Measurements from ENCODE around the gene KIF26B. TPM values are rescaled to one million over a fixed set of nuclear protein-coding genes. Genes with fewer than 3 reads are reported as not detected.

The KIF26B gene
- total and polyA plus RNA-seq, 2 of the 4 experiments (the other 2 are of a cell fraction) = 0.53 to 0.54 TPM

DNA sequence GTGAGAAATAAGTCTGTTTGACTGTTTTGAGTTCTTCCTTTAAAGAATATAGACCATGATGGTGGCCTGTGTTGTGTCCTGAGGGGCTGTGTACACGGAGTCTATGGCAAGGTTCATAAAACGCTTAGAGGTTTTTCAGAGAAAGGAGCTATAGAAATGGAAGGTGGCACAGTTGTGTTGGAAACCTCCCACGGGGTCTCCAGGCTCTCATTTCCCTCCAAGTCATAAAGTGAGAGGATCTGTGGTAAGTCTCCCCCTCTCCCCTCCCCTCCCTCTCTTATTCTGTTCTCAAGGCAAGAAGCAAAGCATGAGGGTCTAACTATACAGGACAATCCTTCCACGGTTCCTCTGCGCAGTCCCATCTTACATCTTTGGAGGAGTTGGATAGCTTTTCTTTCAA lies 139.2 kb downstream of the KIF26B start:
- no peaks in the 10 kb centered on the region for H3K4me1 ChIP-seq (ENCODE audit: control insufficient read depth, insufficient read depth, low read length)
- no peaks in the 10 kb centered on the region for H3K36me3 ChIP-seq (ENCODE audit: control insufficient read depth, insufficient read depth, low read length)
- no peak overlapping the region for H4K8ac ChIP-seq (ENCODE audit: low read depth in 2 of 2, low read length in 2 of 2)
- H3K9me1 ChIP-seq (ENCODE audit: insufficient read depth, low read length) = no peaks in the 10 kb centered on the region
- H3K4me2 ChIP-seq (ENCODE audit: low read depth, low read length) = no peak overlapping the region
- H2BK5ac ChIP-seq (ENCODE audit: low read depth, low read length, poor library complexity, severe bottlenecking) = no peak overlapping the region
- no peak overlapping the region for H2BK20ac ChIP-seq (ENCODE audit: low read depth, low read length)
- no peak overlapping the region for H4K5ac ChIP-seq (ENCODE audit: low read depth, low read length)
- H2AK5ac ChIP-seq (ENCODE audit: low read depth, low read length) = no peak overlapping the region
- no peak overlapping the region for H2BK15ac ChIP-seq (ENCODE audit: low read depth, low read length)
- in situ Hi-C loops (cut with MboI; ENCODE audit: low sequenced_read_pairs) (no loop called here), intact Hi-C loops (cut with micrococcal nuclease) (no loop called here), dilution Hi-C loops (cut with HindIII; ENCODE audit: low sequenced_read_pairs, unreplicated experiment) (no loop called here)
- no peaks in the 10 kb centered on the region for H3K27me3 ChIP-seq (ENCODE audit: control insufficient read depth, insufficient read depth, low read length)
- ATAC-seq (ENCODE audit: low read depth) (no peak), DNase-seq (no peak)
- no peak overlapping the region for H3K23ac ChIP-seq (ENCODE audit: low read depth, low read length)
- H3K9me3 ChIP-seq (ENCODE audit: control insufficient read depth, insufficient read depth, low read length) = no peaks in the 10 kb centered on the region
- no peak overlapping the region for H4K91ac ChIP-seq (ENCODE audit: insufficient read depth, low read depth, low read length)
- no peak overlapping the region for H2BK120ac ChIP-seq (ENCODE audit: low read depth, low read length)
- H3K9ac ChIP-seq (ENCODE audit: low read depth, low read length) = no peak overlapping the region
- CTCF ChIA-PET = no interaction called here
- no peak overlapping the region for H3K18ac ChIP-seq (ENCODE audit: low read depth, low read length)
- POLR2A ChIA-PET (ENCODE audit: unreplicated experiment) = no interaction called here
- H2AFZ ChIP-seq (replicated peaks; ENCODE audit: low read length, poor library complexity) = no peak overlapping the region
- no peaks in the 10 kb centered on the region for H4K20me1 ChIP-seq (ENCODE audit: insufficient read depth, low read length)
- no peak overlapping the region for H3K27ac ChIP-seq (ENCODE audit: insufficient read depth, low read length)
- H3K79me1 ChIP-seq (ENCODE audit: low read depth in 1 of 2, low read length in 2 of 2) = no peaks in the 10 kb centered on the region
- no peak overlapping the region for H2AK9ac ChIP-seq (replicated peaks; ENCODE audit: low read depth, low read length, poor library complexity)
- BruUV-seq (replicated peaks) = no TSS peak
- TF ChIP-seq, protein P1, sequence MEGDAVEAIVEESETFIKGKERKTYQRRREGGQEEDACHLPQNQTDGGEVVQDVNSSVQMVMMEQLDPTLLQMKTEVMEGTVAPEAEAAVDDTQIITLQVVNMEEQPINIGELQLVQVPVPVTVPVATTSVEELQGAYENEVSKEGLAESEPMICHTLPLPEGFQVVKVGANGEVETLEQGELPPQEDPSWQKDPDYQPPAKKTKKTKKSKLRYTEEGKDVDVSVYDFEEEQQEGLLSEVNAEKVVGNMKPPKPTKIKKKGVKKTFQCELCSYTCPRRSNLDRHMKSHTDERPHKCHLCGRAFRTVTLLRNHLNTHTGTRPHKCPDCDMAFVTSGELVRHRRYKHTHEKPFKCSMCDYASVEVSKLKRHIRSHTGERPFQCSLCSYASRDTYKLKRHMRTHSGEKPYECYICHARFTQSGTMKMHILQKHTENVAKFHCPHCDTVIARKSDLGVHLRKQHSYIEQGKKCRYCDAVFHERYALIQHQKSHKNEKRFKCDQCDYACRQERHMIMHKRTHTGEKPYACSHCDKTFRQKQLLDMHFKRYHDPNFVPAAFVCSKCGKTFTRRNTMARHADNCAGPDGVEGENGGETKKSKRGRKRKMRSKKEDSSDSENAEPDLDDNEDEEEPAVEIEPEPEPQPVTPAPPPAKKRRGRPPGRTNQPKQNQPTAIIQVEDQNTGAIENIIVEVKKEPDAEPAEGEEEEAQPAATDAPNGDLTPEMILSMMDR (conservative IDR thresholded peaks at IDR 0.05; ENCODE audit: low read depth, low read length) = no peak
- TF ChIP-seq RFX5 (IDR thresholded peaks at IDR 0.05; ENCODE audit: low read depth, low read length) = no peak
- TF ChIP-seq USF2 (IDR thresholded peaks at IDR 0.05; ENCODE audit: low read depth, low read length) = no peak
- TF ChIP-seq, protein P2, sequence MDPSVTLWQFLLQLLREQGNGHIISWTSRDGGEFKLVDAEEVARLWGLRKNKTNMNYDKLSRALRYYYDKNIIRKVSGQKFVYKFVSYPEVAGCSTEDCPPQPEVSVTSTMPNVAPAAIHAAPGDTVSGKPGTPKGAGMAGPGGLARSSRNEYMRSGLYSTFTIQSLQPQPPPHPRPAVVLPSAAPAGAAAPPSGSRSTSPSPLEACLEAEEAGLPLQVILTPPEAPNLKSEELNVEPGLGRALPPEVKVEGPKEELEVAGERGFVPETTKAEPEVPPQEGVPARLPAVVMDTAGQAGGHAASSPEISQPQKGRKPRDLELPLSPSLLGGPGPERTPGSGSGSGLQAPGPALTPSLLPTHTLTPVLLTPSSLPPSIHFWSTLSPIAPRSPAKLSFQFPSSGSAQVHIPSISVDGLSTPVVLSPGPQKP (IDR thresholded peaks at IDR 0.05; ENCODE audit: borderline replicate concordance, low read depth, low read length) = no peak
- TF ChIP-seq NFE2L2 (IDR thresholded peaks at IDR 0.05; ENCODE audit: low read depth, low read length) = no peak
- TF ChIP-seq MXI1 (IDR thresholded peaks at IDR 0.05; ENCODE audit: borderline replicate concordance, low read depth, low read length) = no peak
- TF ChIP-seq FOS (IDR thresholded peaks at IDR 0.05; ENCODE audit: low read depth, low read length) = no peak
- H3K4me3 ChIP-seq (ENCODE audit: insufficient read depth, low read depth, low read length) = no peak overlapping the region
- no peak overlapping the region for H3K14ac ChIP-seq (replicated peaks; ENCODE audit: low read depth, low read length)
- no peak overlapping the region for H3K56ac ChIP-seq (ENCODE audit: extremely low read depth, insufficient read depth, low read length)
- no CpG with 5 or more reads among the region's 5 CpGs for WGBS, 2 experiments (ENCODE audit: extremely low coverage in 2 of 2, insufficient read length in 1 of 2)
- H3K4ac ChIP-seq (ENCODE audit: low read depth, low read length) = no peak overlapping the region

All from IMR-90 (cell line).